ENCODE data around the gene MYO15A.

DNA sequence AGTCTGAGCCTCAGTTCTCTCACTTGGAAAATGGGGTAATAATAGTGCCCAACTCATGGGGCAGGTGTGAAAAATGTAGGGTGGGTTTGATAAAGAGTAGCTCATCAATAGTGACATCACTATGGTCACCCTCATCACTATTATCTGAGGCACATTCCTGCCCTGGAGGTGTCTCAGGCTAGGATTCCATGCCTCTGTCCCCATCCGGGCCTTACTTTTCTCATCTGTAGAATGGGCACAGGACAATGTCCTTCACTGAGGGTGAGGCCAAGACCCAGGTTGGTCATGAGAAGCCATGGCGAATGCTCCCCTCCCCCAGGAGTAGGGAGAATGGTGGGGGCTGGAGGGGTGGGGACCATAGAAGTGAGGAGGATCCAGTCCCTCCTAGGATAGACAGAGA, 30.5 kb downstream of the MYO15A start:
- TF ChIP-seq SIN3A (IDR thresholded peaks at IDR 0.05; ENCODE audit: borderline replicate concordance, insufficient read depth, low read length) (no peak), POLR2AphosphoS5 (IDR thresholded peaks at IDR 0.05; ENCODE audit: low read depth, low read length) (no peak), TAF1 (IDR thresholded peaks at IDR 0.05; ENCODE audit: borderline replicate concordance, insufficient read depth, low read length) (no peak), FOXP2 (optimal IDR thresholded peaks at IDR 0.05; ENCODE audit: borderline replicate concordance, extremely low read depth, extremely low read length, insufficient read depth) (no peak)
- TF ChIP-seq, protein P1, sequence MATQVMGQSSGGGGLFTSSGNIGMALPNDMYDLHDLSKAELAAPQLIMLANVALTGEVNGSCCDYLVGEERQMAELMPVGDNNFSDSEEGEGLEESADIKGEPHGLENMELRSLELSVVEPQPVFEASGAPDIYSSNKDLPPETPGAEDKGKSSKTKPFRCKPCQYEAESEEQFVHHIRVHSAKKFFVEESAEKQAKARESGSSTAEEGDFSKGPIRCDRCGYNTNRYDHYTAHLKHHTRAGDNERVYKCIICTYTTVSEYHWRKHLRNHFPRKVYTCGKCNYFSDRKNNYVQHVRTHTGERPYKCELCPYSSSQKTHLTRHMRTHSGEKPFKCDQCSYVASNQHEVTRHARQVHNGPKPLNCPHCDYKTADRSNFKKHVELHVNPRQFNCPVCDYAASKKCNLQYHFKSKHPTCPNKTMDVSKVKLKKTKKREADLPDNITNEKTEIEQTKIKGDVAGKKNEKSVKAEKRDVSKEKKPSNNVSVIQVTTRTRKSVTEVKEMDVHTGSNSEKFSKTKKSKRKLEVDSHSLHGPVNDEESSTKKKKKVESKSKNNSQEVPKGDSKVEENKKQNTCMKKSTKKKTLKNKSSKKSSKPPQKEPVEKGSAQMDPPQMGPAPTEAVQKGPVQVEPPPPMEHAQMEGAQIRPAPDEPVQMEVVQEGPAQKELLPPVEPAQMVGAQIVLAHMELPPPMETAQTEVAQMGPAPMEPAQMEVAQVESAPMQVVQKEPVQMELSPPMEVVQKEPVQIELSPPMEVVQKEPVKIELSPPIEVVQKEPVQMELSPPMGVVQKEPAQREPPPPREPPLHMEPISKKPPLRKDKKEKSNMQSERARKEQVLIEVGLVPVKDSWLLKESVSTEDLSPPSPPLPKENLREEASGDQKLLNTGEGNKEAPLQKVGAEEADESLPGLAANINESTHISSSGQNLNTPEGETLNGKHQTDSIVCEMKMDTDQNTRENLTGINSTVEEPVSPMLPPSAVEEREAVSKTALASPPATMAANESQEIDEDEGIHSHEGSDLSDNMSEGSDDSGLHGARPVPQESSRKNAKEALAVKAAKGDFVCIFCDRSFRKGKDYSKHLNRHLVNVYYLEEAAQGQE (IDR thresholded peaks at IDR 0.05; ENCODE audit: insufficient read depth in 1 of 2, low read depth in 2 of 2, low read length in 2 of 2) = no peak

All from PFSK-1 (cell line).